ENCODE measurements around the gene ALLC. TPM values are rescaled to one million over a fixed set of nuclear protein-coding genes. Genes with fewer than 3 reads are reported as not detected.

The ALLC gene
- total RNA-seq, 1 donor from 2014 or later = not detected

DNA sequence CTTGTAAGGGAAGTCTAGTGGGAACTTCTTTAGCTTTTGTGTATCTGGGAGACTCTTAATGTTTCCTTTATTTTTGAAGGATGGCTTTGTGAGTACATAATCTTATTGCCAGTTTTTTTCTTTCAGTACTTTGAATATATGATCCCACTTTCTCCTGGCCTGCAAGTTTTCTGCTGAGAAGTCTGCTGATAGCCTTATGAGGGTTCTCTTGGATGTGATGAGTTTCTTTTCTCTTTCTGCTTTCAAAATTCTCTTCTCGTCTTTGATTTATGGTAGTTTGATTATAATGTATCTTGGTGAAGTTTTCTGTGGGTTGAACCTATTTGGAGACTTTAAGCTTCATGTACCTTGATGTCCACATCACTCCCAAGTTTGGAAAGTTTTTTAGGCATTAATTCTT, 35.0 kb upstream of the ALLC start:
- H3K27me3 Mint-ChIP-seq (ENCODE audit: unreplicated experiment) = no peaks in the 10 kb centered on the region
- no peak for DNase-seq
- H3K4me1 Mint-ChIP-seq (ENCODE audit: low read depth, unreplicated experiment) = no peaks in the 10 kb centered on the region
- no peaks in the 10 kb centered on the region for H3K36me3 Mint-ChIP-seq (ENCODE audit: unreplicated experiment)
- no peak overlapping the region for H3K27ac Mint-ChIP-seq (ENCODE audit: unreplicated experiment)
- no peak overlapping the region for H3K4me3 Mint-ChIP-seq (ENCODE audit: unreplicated experiment)
- peaks cover 2% of the 10 kb centered on the region for H3K9me3 Mint-ChIP-seq (ENCODE audit: unreplicated experiment)
- TF ChIP-seq, protein P1, sequence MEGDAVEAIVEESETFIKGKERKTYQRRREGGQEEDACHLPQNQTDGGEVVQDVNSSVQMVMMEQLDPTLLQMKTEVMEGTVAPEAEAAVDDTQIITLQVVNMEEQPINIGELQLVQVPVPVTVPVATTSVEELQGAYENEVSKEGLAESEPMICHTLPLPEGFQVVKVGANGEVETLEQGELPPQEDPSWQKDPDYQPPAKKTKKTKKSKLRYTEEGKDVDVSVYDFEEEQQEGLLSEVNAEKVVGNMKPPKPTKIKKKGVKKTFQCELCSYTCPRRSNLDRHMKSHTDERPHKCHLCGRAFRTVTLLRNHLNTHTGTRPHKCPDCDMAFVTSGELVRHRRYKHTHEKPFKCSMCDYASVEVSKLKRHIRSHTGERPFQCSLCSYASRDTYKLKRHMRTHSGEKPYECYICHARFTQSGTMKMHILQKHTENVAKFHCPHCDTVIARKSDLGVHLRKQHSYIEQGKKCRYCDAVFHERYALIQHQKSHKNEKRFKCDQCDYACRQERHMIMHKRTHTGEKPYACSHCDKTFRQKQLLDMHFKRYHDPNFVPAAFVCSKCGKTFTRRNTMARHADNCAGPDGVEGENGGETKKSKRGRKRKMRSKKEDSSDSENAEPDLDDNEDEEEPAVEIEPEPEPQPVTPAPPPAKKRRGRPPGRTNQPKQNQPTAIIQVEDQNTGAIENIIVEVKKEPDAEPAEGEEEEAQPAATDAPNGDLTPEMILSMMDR (IDR thresholded peaks at IDR 0.05; ENCODE audit: partially characterized antibody, unreplicated experiment) = no peak

DNA sequence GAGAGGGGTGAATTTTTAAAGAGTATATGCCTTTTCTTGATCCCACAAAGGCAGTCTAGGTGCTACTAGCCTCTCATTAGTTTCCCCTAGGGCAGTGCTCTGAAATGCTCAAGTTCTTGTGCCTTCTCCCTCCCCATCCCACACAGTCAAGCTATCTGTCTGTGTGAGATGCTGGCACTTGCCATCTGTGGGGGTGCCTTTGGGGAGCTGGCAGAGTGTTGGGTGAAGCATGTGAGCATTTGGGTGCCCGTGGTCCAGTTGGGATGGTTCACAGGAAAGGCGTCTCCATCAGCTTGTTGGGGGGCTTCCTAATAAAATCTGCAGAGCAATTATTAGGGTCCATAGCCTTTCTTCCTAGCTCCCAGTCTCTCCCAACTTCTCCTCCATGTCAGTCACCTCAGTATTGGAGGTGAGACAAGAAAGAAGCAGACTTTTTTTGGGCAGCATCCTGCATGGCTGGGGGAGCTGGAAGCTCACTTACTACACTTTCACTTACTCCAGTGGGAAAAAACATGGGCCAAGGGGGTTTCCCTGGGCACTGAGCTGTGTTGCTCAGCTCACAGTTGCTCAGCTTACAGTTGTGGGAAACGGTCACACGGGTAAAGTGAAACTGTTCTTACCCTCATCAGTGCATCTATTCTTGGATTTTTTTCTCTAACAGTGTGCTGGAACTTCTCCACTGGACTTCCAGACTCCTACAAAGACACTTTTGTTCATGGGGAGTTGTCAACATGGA, 33.8 kb upstream of the ALLC start:
- no peak for DNase-seq
- Mint-ChIP-seq H3K27me3 (ENCODE audit: unreplicated experiment) (no peaks in the 10 kb centered on the region), H3K4me1 (ENCODE audit: low read depth, unreplicated experiment) (no peaks in the 10 kb centered on the region), H3K9me3 (ENCODE audit: unreplicated experiment) (peaks cover 2% of the 10 kb centered on the region), H3K4me3 (ENCODE audit: unreplicated experiment) (no peak overlapping the region), H3K27ac (ENCODE audit: unreplicated experiment) (no peak overlapping the region), H3K36me3 (ENCODE audit: unreplicated experiment) (no peaks in the 10 kb centered on the region)
- TF ChIP-seq, protein P1 (IDR thresholded peaks at IDR 0.05; ENCODE audit: partially characterized antibody, unreplicated experiment) = no peak

DNA sequence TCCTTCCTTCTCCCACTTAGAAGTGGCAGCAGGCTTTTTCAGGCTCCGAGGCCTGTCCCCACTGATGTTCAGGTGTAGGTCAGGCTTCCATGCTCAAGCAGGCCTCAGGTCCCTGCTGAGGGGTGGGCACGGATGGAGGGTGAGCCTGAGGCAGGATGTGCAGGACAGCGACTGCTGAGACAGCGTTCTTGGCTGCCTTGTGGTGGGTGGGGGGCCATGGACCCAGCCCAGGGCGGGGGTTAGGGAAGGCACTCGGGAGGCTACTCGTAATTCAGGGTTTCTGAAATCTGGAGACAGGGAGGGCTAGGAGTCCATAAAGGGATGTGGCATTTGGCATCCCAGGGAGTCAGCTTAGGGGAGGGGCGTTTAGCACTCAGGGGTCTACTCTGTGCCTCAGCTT, 32.8 kb upstream of the ALLC start:
- TF ChIP-seq, protein P1 (IDR thresholded peaks at IDR 0.05; ENCODE audit: partially characterized antibody, unreplicated experiment) = no peak
- Mint-ChIP-seq H3K4me1 (ENCODE audit: low read depth, unreplicated experiment) (no peaks in the 10 kb centered on the region), H3K27ac (ENCODE audit: unreplicated experiment) (no peak overlapping the region), H3K9me3 (ENCODE audit: unreplicated experiment) (peaks cover 2% of the 10 kb centered on the region), H3K27me3 (ENCODE audit: unreplicated experiment) (no peaks in the 10 kb centered on the region), H3K4me3 (ENCODE audit: unreplicated experiment) (no peak overlapping the region), H3K36me3 (ENCODE audit: unreplicated experiment) (no peaks in the 10 kb centered on the region)
- no peak for DNase-seq

DNA sequence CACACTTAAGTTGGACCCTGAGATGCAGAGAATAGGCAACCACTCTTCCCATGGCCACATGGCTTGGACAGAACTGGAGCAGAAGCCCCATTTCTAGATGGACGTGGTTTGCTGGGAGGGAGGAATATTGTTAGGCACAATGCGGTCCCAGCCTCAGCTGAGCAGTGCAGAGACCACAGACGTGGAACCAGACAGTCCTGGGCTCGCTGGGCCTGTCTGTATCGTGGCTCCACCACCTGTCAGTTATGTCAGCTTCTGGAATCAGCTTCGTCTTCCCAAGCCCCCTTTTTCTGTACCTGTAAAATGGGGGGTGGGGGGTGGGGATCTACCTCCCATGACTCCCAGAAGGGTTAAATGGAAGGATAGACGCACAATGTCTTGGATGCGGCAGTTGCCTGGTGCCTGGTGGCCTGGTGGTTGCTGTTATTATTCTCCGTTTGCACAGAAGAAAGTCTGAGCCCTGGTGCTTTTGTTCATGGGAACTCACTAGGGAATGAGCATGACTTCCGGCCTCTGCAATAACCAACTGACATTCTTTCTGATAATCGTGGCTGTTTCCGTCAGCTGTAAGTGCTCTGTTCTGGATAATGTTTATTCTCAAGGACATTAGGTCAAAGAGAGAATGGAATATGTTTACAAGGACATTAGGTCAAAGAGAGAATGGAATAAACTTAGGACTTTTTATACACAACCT, 31.7 kb upstream of the ALLC start:
- H3K36me3 Mint-ChIP-seq (ENCODE audit: unreplicated experiment) = no peaks in the 10 kb centered on the region
- H3K9me3 Mint-ChIP-seq (ENCODE audit: unreplicated experiment) = no peaks in the 10 kb centered on the region
- no peaks in the 10 kb centered on the region for H3K4me1 Mint-ChIP-seq (ENCODE audit: low read depth, unreplicated experiment)
- DNase-seq = no peak
- no peak overlapping the region for H3K27ac Mint-ChIP-seq (ENCODE audit: unreplicated experiment)
- H3K4me3 Mint-ChIP-seq (ENCODE audit: unreplicated experiment) = no peak overlapping the region
- no peaks in the 10 kb centered on the region for H3K27me3 Mint-ChIP-seq (ENCODE audit: unreplicated experiment)
- TF ChIP-seq, protein P1 (IDR thresholded peaks at IDR 0.05; ENCODE audit: partially characterized antibody, unreplicated experiment) = no peak
